KOPT-K1 (cell line): ENCODE measurements around the gene CATSPERE.

Experiments used
- H3K27ac ChIP-seq: fragments of 200-600 bp; sonication (generic); 2 replicates; pipeline ENCODE4 v1.5.1; 2016; ENCODE audit warnings: antibody characterized with exemption, mild to moderate bottlenecking, low read depth, low read length; ENCODE audit not compliant: poor library complexity, severe bottlenecking
- H3K36me3 ChIP-seq: fragments of 200-600 bp; sonication (generic); 2 replicates; pipeline ENCODE4 v1.5.1; 2017; ENCODE audit warnings: antibody characterized with exemption, mild to moderate bottlenecking, low read length, moderate library complexity; ENCODE audit not compliant: insufficient read depth
- H3K9me3 ChIP-seq: fragments of 200-600 bp; sonication (generic); 2 replicates; pipeline ENCODE4 v1.5.1; 2017; ENCODE audit warnings: antibody characterized with exemption, low read length, mild to moderate bottlenecking; ENCODE audit not compliant: insufficient read depth, poor library complexity, severe bottlenecking

CATSPERE gene

DNA sequence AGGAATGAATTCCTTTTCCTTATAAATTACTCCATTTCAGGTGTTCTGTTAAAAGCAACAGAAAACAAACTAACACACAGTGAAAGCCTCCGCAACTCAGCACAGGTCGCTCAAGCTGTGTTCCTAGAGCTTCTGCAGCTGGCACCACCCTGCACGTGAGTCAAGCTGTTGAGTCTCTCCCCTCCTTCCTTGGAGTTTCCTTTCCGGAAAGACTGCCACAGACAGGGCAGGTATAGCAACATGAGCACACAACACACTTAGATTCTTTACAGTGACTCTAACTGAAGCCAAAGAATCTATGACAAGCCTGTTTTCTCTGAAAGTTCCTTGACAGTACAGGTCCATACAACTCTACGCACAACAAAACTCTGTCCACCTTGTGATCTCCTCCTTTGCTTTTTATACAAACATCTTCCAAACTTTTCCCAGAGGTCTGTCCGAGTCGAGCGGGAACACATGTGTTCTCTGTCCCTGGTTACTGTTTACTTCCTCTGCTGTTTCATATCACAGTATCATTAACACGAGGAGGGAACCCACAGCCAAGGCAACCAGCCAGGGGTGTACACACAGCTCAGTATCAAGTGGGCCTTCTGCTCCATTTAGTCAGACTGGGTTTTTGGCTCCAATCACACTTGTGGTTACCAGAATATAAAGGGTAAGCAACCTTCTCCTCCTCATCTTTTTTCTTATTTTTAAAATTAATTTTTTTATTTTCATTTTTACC, 153.2 kb downstream of the CATSPERE start:
- H3K36me3 ChIP-seq, result no peaks in the 10 kb centered on the region
- H3K9me3 ChIP-seq, result no peaks in the 10 kb centered on the region
- no peak overlapping the region for H3K27ac ChIP-seq

DNA sequence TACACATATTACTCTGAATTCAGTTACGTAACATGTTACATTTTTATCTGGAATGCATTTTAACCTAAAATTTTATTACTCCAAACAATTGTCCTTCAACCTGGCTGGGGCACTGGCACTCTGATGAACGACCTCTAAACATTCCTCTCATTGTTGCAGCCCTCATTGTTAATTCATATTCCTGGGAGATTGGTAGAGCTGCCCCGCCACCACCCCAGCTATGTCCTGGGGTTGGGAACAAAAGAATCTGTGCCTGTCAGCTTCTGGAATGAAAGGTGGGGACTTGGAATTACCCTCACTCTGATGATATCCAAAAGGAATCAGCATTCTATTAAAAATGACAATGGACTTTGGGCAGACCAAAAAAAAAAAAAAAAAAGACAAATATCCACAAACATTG, 153.8 kb downstream of the CATSPERE start:
- no peaks in the 10 kb centered on the region for H3K9me3 ChIP-seq
- H3K27ac ChIP-seq, result no peak overlapping the region
- H3K36me3 ChIP-seq, result no peaks in the 10 kb centered on the region

DNA sequence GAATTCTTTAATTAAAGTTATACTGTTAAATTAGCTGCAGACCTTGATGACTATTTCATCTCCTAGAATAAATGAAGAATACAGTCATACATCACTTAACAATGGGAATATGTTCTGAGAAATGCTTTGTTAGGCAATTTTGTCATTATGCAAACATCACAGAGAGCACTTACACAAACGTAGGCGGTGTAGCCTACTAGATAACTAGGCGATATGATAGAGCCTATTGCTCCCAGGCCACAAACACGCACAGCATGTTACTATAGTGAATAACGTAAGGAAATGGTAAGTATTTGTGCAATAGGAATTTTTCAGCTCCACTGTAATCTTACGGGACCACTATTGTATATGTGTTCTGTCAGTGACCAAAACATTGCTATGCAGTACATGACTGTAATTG, 154.2 kb downstream of the CATSPERE start:
- Histone ChIP-seq H3K36me3 (no peaks in the 10 kb centered on the region), H3K27ac (no peak overlapping the region), H3K9me3 (no peaks in the 10 kb centered on the region)

DNA sequence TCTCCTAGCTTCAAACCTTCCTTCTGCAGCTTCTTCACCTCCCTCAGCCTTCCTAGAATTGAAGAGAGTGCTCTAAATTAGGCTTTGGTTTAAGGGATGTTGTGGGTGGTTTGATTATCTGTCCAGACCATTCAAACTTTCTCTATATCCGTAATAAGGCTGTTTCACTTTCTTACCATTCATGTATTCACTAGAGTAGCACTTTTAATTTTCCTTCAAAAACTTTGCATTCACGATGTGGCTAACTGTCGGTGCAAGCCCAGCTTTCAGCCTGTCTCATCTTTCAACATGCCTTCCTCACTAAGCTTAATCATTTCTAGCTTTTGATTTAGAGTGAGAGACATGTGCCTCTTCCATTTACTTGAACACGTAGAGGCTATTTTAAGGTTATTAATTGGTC, 165.6 kb downstream of the CATSPERE start:
- no peaks in the 10 kb centered on the region for H3K36me3 ChIP-seq
- H3K9me3 ChIP-seq, result no peaks in the 10 kb centered on the region
- no peak overlapping the region for H3K27ac ChIP-seq

DNA sequence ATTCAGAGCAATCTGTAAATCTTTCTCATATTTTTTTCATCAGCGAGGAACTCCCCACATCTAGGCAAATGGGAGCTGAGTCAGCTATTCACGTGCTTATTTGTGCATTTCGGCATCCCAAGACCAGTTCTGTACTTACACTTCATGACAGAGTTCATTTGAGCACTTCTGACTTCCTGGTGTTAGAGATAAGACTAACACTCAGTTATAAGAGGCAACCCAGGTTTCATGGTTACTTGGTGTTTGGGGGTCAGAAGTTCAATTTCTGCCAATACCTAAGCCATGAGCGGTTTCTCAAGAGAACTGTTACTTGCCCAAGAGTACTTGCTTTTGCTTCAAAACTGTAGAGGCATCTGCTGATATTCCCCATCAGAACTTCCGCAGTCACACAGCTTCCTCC, 167.7 kb downstream of the CATSPERE start:
- no peaks in the 10 kb centered on the region for H3K36me3 ChIP-seq
- no peak overlapping the region for H3K27ac ChIP-seq
- no peaks in the 10 kb centered on the region for H3K9me3 ChIP-seq

DNA sequence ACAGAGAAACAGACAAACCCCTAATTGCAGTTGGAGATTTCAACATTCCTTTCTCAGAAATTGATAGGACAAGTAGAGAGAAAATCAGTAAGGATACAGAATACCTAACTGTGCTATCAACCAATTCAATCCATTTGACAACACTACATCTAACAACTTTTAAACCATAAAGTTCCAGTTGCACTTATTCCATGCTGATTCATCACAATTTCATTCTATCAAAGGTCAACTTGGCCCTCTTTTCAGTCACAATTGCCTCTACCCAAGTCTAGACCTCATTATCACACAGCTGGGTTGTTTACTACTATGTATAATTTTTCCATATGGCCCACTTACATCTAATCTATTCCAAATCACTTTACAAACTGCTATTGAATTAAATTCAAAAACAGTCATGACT, 172.1 kb downstream of the CATSPERE start:
- H3K9me3 ChIP-seq, result no peaks in the 10 kb centered on the region
- no peak overlapping the region for H3K27ac ChIP-seq
- H3K36me3 ChIP-seq, result no peaks in the 10 kb centered on the region

DNA sequence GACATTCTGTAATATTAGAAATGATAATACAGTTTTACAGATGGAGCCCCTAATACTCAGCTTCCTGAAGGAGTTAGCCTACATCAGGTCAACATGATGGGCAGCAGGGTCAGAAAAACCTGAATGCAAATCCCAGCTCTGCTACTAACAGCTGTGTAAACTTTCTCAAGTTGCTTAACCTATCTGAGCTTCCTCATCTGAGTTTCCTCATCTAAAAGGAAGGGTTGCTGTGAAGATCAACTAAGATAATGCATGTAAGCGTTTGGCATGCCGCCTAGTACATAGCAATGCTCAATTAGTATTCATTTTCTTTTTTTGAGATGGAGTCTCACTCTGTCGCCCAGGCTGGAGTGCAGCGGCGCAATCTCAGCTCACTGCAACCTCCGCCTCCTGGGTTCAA, 173.5 kb downstream of the CATSPERE start:
- Histone ChIP-seq H3K36me3 (no peaks in the 10 kb centered on the region), H3K27ac (no peak overlapping the region), H3K9me3 (no peaks in the 10 kb centered on the region)

DNA sequence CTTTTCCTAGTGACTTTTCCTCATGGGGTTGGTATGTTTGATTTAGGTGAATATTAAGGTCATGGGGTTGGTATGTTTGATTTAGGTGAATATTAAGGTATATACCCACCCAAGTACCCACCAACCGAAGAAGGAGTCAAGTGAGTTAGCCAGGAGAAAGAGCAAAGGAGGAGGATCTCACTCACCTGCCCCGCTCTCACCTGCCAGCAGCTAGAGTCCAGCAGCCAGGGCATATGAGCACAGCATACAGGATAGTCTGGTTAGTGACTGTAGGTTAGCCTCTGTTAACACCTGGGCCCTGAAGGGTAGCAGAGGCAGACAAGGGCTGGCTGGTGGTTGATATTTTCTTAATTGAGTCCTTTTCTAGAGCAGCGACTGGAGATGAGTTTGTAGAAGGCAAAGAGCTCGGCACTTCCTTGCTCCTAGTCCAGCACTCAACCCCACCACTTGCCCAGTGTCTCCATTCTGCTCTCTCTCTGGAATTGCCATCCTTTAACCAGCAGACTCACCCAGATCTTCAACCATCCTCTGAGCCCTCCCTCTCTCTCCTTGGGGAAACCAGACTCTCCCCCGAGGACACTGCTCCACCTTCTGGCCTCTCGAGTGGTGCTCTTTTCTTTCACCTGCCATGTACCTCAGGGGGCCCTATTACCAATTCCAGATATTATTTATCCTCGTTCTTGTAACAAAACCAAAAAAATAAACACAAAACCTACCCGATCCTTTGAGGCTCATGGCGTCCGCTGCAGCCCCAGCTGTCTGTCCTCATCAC, 175.6 kb downstream of the CATSPERE start:
- no peaks in the 10 kb centered on the region for H3K36me3 ChIP-seq
- H3K27ac ChIP-seq, result no peak overlapping the region
- H3K9me3 ChIP-seq, result no peaks in the 10 kb centered on the region

DNA sequence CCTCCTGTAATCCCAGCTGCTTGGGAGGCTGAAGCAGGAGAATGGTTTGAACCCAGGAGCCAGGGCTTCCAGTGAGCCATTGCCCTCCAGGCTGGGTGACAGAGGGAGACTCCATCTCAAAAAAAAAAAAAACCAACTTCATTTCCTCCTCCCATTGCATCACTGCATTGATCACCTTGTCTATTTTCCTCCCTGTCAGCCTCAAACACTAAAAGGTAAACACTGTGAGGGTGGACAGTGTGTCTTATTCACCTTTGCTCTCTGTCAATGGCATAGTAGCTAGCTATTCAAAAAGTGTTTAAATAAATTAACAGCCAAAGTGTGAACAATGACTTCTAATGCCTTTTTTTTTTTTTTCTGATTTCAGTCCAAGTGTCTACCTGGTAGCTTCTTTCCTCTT, 178.5 kb downstream of the CATSPERE start:
- Histone ChIP-seq H3K36me3 (no peaks in the 10 kb centered on the region), H3K9me3 (no peaks in the 10 kb centered on the region), H3K27ac (no peak overlapping the region)

DNA sequence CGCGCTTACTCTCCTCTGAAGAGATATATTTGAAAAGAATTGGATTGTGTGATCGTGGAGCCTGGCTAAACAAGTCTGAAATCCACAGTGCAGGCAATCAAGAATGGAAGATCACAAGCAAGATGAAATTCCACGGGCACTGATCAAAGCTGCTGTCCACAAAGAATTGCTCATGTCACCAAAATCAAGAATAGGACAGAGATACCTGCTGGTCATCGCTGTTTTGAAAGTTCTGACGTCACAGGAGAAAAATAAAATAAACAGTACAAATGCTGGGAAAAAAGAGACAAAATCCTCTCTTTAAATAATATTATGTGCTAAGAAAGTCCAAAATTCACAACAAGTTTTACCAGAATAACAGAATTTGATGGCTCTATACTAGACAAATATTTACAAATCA, 179.8 kb downstream of the CATSPERE start:
- no peak overlapping the region for H3K27ac ChIP-seq
- H3K36me3 ChIP-seq, result no peaks in the 10 kb centered on the region
- H3K9me3 ChIP-seq, result no peaks in the 10 kb centered on the region

DNA sequence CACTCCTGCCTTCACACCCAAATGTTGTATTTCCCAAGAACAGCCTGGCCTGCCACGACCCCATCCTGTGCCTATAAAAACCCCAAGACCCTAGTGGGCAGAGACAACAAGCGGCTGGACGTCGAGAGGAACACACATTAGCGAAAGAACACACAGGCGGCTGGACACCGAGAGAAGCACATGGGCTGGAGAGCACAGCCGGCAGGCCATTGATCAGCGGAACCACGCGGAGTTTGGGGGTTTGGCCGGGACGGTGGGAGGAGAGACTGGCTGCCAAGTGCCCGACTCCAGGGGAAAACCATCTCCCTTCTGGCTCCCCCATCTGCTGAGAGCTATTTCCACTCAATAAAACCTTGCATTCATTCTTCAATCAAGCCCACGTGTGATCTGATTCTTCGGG, 181.5 kb downstream of the CATSPERE start:
- no peaks in the 10 kb centered on the region for H3K36me3 ChIP-seq
- H3K9me3 ChIP-seq, result no peaks in the 10 kb centered on the region
- H3K27ac ChIP-seq, result no peak overlapping the region

DNA sequence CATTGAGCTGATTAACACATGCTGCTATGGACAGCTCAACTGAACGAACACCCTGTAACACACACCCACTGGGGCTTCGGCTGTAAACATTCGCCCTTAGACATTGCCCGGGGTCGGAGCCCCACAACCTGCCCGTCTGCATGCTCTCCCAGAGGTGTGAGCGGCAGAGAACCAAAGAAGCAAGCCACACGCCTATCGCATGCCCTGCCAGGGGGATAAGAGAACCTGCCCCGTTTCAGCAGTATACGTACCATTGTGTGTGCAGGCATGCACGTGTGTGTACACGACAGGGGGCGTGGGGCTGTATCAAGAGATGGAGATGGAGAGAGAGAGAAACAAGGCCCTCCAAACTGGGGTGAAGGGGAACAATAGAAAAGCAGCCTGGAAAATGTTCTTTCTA, 181.9 kb downstream of the CATSPERE start:
- no peaks in the 10 kb centered on the region for H3K36me3 ChIP-seq
- no peaks in the 10 kb centered on the region for H3K9me3 ChIP-seq

DNA sequence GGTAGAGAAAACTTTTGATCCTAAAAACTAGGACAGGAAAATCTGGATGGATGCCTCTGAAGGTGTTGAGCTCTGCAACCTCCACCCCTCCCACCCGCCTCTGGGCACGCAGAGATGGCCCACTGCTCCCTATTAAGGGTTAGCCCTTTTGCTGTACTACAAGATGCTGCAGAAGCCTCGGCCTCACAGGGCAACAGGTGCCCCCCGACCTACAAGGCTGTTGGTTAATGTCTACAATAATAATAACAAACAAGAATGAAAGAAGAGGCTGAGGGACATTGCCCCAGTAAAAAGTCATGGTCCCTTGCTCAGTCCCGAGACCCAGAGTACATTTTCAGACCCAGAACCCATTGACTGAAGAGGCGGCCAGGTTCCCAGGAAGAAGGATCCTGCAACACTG, 184.3 kb downstream of the CATSPERE start:
- H3K9me3 ChIP-seq, result no peaks in the 10 kb centered on the region
- no peaks in the 10 kb centered on the region for H3K36me3 ChIP-seq
- H3K27ac ChIP-seq, result no peak overlapping the region

More for the DNA sequence above, 181.9 kb downstream of the CATSPERE start:
- H3K27ac ChIP-seq, result no peak overlapping the region

DNA sequence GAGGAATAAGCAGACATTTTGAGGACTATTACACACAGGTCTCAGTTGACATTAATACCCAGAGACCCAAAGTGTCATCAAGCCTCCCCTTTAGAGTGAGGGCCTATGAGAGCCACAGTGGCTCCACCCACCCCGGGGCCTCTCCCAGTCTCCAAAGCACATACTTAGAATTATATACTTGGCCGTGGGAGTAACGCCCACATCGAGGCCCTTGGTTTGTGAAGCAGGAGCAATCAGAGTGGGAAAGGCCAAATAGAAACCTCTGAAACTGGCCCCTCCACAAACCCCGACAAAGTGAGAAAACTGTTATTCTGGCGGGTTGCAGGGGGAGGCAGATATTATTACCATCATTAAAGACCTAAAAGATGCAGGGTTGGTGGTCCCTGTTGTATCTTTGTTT, 184.8 kb downstream of the CATSPERE start:
- H3K9me3 ChIP-seq, result no peaks in the 10 kb centered on the region
- H3K36me3 ChIP-seq, result no peaks in the 10 kb centered on the region
- no peak overlapping the region for H3K27ac ChIP-seq

DNA sequence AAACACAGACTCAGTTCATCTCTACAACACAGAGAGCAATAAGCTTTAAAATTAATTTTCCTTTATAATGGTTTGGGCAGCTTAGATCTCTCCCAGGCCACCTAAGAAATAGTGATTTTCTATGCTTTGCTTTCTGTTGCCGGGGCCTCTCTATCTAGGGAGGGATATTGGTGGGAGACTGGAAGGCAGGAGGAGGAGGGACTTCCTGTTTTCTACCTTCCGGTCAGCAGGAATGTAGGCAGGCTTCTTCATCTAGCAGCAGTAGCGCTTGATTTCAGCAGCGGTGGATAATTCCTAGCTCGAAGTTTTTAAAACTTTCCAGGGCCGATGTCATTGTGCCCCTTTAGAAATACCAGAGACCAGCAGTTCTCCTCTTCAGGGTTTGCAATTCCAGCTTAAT, 186.7 kb downstream of the CATSPERE start:
- H3K9me3 ChIP-seq, result no peaks in the 10 kb centered on the region
- H3K27ac ChIP-seq, result no peak overlapping the region
- H3K36me3 ChIP-seq, result no peaks in the 10 kb centered on the region
